DND-41 (cell line): ENCODE results near the gene BRD9.

ENCODE experiments used
- EZH2 ChIP-seq: IDR thresholded peaks from 3 replicates; pipeline ENCODE4 v1.6.1; 2012; ENCODE audit warnings: borderline replicate concordance, low read depth, mild to moderate bottlenecking, moderate library complexity, low read length, inconsistent platforms; ENCODE audit not compliant: severe bottlenecking
- TF ChIP-seq, protein P1 (sequence below): IDR thresholded peaks from 2 replicates; pipeline ENCODE4 v1.5.1; 2012; ENCODE audit warnings: borderline replicate concordance, low read length, moderate library complexity, mild to moderate bottlenecking; ENCODE audit not compliant: poor library complexity, severe bottlenecking; ENCODE audit errors: extremely low read depth

DNA sequence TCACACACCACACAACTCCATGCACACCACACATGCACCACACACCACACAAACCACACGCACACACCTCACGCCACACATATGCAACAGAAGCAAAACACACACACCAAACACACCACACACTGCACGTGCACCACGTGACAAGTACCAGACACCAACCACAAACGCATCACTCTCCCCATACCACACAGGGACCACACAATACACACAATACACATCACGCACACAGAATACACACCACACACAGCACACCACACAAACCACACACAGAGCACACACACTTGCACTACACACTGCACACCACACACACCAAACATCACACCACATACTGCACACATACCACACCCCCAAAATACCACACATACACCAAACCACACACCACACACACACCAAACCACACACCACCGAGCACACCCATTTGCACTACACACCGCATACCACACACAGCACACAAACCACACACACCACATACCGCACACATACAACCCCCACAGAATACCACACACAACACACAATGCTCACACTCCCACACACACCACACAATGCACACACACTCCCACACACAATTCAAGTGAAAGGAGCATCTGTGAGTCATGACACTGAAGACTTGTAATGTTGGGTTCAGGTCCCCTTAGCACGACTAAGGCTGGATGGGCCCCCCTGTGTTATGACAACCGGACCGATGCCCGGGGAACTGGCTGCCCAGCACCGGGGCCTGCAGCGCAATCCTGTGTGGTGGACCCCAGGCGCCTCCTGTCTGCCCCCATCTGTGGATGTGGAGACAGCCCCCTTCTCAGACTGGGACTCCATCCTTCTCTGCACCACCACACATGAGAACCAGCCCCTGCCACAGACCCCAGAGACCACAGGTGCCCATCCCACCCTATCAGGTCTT, 35.8 kb downstream of the BRD9 start:
- TF ChIP-seq, protein P1, sequence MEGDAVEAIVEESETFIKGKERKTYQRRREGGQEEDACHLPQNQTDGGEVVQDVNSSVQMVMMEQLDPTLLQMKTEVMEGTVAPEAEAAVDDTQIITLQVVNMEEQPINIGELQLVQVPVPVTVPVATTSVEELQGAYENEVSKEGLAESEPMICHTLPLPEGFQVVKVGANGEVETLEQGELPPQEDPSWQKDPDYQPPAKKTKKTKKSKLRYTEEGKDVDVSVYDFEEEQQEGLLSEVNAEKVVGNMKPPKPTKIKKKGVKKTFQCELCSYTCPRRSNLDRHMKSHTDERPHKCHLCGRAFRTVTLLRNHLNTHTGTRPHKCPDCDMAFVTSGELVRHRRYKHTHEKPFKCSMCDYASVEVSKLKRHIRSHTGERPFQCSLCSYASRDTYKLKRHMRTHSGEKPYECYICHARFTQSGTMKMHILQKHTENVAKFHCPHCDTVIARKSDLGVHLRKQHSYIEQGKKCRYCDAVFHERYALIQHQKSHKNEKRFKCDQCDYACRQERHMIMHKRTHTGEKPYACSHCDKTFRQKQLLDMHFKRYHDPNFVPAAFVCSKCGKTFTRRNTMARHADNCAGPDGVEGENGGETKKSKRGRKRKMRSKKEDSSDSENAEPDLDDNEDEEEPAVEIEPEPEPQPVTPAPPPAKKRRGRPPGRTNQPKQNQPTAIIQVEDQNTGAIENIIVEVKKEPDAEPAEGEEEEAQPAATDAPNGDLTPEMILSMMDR = no peak
- no peak for TF ChIP-seq EZH2
